BJ (cell line): Measurements from ENCODE around the gene NPHP4. TPM values are rescaled to one million over a fixed set of nuclear protein-coding genes. Genes with fewer than 3 reads are reported as not detected.

Experiments used
- CTCF ChIA-PET: fragments of 350-600 bp; formaldehyde crosslinking; extraction: SDS; loops from one replicate; lab custom pipeline; 2021; ENCODE audit warnings: antibody characterized with exemption, inconsistent platforms; lab: Yijun Ruan, JAX
- POLR2A ChIA-PET: fragments of 300-600 bp; sonication (Branson Sonifier 250); formaldehyde crosslinking; extraction: SDS; loops from one replicate; lab custom pipeline; 2021; ENCODE audit warnings: antibody characterized with exemption; lab: Charles Lee
- DNase-seq: peaks from one replicate; pipeline ENCODE4 v3.0.0-alpha.2; 2011; ENCODE audit warnings: low read depth
- H3K27me3 ChIP-seq: 2 replicates; pipeline ENCODE4 v1.6.0; 2011; ENCODE audit warnings: low read length; ENCODE audit not compliant: control insufficient read depth, insufficient read depth
- H3K36me3 ChIP-seq: 2 replicates; pipeline ENCODE4 v1.5.1; 2011; ENCODE audit warnings: low read length; ENCODE audit not compliant: control insufficient read depth, insufficient read depth
- H3K4me3 ChIP-seq: 2 replicates; pipeline ENCODE4 v1.5.1; 2011; ENCODE audit warnings: low read depth, mild to moderate bottlenecking, control low read depth, low read length
- CTCF ChIP-seq: IDR thresholded peaks from 2 replicates; pipeline ENCODE4 v1.5.1; 2011; ENCODE audit warnings: low read depth, mild to moderate bottlenecking, control low read depth, inconsistent platforms, low read length, moderate library complexity; ENCODE audit not compliant: insufficient read depth
- polyA plus RNA-seq: library from polyadenylated mRNA; depleted of rRNA; stranded (reverse); fragments of >200 nt; gene quantifications from 2 replicates; pipeline ENCODE4 v1.2.3, GENCODE V29; 2011

The NPHP4 gene
- polyA plus RNA-seq, 1 experiment: 4.3 TPM

GRCh38 chr1:5977494-5978444, 14.5 kb downstream of the NPHP4 start:
- Histone ChIP-seq H3K4me3 (no peak overlapping the region), H3K27me3 (no peaks in the 10 kb centered on the region), H3K36me3 (no peaks in the 10 kb centered on the region)
- ChIA-PET POLR2A (no interaction called here), CTCF (interaction anchor here (5.9 kb wide), 1 partner anchor 469 kb away, joined by 44 read pairs; no protein-coding TSS in a partner anchor)
- no peak for TF ChIP-seq CTCF
- no peak for DNase-seq

- POLR2A ChIA-PET: no interaction called here
These were observed 15.3 kb downstream of the NPHP4 start for GRCh38 chr1:5976726-5977493.

GRCh38 chr1:5976231-5976630, 16.0 kb downstream of the NPHP4 start:
- Histone ChIP-seq H3K36me3 (no peaks in the 10 kb centered on the region), H3K4me3 (no peak overlapping the region), H3K27me3 (no peaks in the 10 kb centered on the region)
- POLR2A ChIA-PET: no interaction called here
- TF ChIP-seq CTCF: no peak
- DNase-seq: no peak
- CTCF ChIA-PET: interaction anchor here (0.9 to 5.9 kb wide), 5 partner anchors 14 to 467 kb away, joined by 3 to 44 read pairs (median 10); no protein-coding TSS in a partner anchor

More at GRCh38 chr1:5976726-5977493, 15.3 kb downstream of the NPHP4 start:
- CTCF ChIA-PET: interaction anchor here (3.4 to 5.9 kb wide), 2 partner anchors 61 to 468 kb away, joined by 18 to 44 read pairs; no protein-coding TSS in a partner anchor
- TF ChIP-seq CTCF: no peak
- Histone ChIP-seq H3K27me3 (no peaks in the 10 kb centered on the region), H3K36me3 (no peaks in the 10 kb centered on the region), H3K4me3 (no peak overlapping the region)
- no peak for DNase-seq

GRCh38 chr1:5975133-5975880, 16.9 kb downstream of the NPHP4 start:
- no peaks in the 10 kb centered on the region for H3K36me3 ChIP-seq

More at GRCh38 chr1:5975133-5975880, 16.9 kb downstream of the NPHP4 start:
- Histone ChIP-seq H3K4me3 (no peak overlapping the region), H3K27me3 (no peaks in the 10 kb centered on the region)
- no peak for DNase-seq
- ChIA-PET POLR2A (no interaction called here), CTCF (interaction anchor here (0.6 to 5.9 kb wide), 11 partner anchors 9 to 1325 kb away, joined by 3 to 44 read pairs (median 4); no protein-coding TSS in a partner anchor)
- peak; percentile 89 for TF ChIP-seq CTCF
